Astrocyte (in vitro differentiated cells and primary cell): ENCODE data around the gene NUMA1. TPM values are rescaled to one million over a fixed set of nuclear protein-coding genes. Genes with fewer than 3 reads are reported as not detected.
A peak's percentile ranks its signal among the peaks of the same experiment; 100 is the strongest.

Experiments
- DNase-seq: peaks from one replicate; pipeline ENCODE4 v3.0.0-alpha.2; 2010; ENCODE audit warnings: low read depth
- FAIRE-seq: peaks from 2 replicates; lab custom pipeline; 2011; peaks lifted over from hg19 to GRCh38; lab: Jason Lieb, UNC
- H2AFZ ChIP-seq: 2 replicates; pipeline ENCODE4 v1.6.0; 2012; ENCODE audit warnings: low read depth, low read length, inconsistent platforms
- H3K27ac ChIP-seq: 2 replicates; pipeline ENCODE4 v1.5.1; 2011; ENCODE audit warnings: low read depth, low read length, inconsistent platforms
- H3K27me3 ChIP-seq: 2 replicates; pipeline ENCODE4 v1.6.0; 2011; ENCODE audit warnings: low read length, inconsistent platforms; ENCODE audit not compliant: insufficient read depth
- H3K36me3 ChIP-seq: 2 replicates; pipeline ENCODE4 v1.5.1; 2011; ENCODE audit warnings: low read length, inconsistent platforms; ENCODE audit not compliant: insufficient read depth
- H3K4me1 ChIP-seq: 2 replicates; pipeline ENCODE4 v1.5.1; 2011; ENCODE audit warnings: low read length, inconsistent platforms; ENCODE audit not compliant: insufficient read depth
- H3K4me2 ChIP-seq: 2 replicates; pipeline ENCODE4 v1.6.0; 2012; ENCODE audit warnings: low read length, inconsistent platforms
- H3K4me3 ChIP-seq: 2 replicates; pipeline ENCODE4 v1.5.1; 2011; ENCODE audit warnings: low read depth, mild to moderate bottlenecking, low read length, inconsistent platforms; ENCODE audit not compliant: insufficient read depth
- H3K79me2 ChIP-seq: 2 replicates; pipeline ENCODE4 v1.6.0; 2012; ENCODE audit warnings: mild to moderate bottlenecking, low read length, inconsistent platforms; ENCODE audit not compliant: insufficient read depth
- H3K9ac ChIP-seq: 2 replicates; pipeline ENCODE4 v1.6.0; 2012; ENCODE audit warnings: mild to moderate bottlenecking, low read length, inconsistent platforms
- H3K9me3 ChIP-seq: 2 replicates; pipeline ENCODE4 v1.5.1; 2012; ENCODE audit warnings: low read depth, mild to moderate bottlenecking, low read length, inconsistent platforms; ENCODE audit not compliant: insufficient read depth
- H4K20me1 ChIP-seq: 2 replicates; pipeline ENCODE4 v1.6.0; 2012; ENCODE audit warnings: low read length, inconsistent platforms; ENCODE audit not compliant: insufficient read depth
- H3K27ac Mint-ChIP-seq: one replicate; pipeline ENCODE4 v1.8.0; 2021; ENCODE audit warnings: mild to moderate bottlenecking, mixed read lengths; ENCODE audit not compliant: unreplicated experiment
- H3K27me3 Mint-ChIP-seq: one replicate; pipeline ENCODE4 v1.8.0; 2021; ENCODE audit warnings: low read depth, mixed read lengths; ENCODE audit not compliant: unreplicated experiment
- H3K36me3 Mint-ChIP-seq: one replicate; pipeline ENCODE4 v1.8.0; 2021; ENCODE audit warnings: low read depth, mixed read lengths; ENCODE audit not compliant: unreplicated experiment
- H3K4me1 Mint-ChIP-seq: one replicate; pipeline ENCODE4 v1.8.0; 2021; ENCODE audit warnings: low read depth, mixed read lengths; ENCODE audit not compliant: unreplicated experiment
- H3K4me3 Mint-ChIP-seq: one replicate; pipeline ENCODE4 v1.8.0; 2021; ENCODE audit warnings: mild to moderate bottlenecking, moderate library complexity, mixed read lengths; ENCODE audit not compliant: unreplicated experiment
- H3K9me3 Mint-ChIP-seq: one replicate; pipeline ENCODE4 v1.8.0; 2021; ENCODE audit warnings: mild to moderate bottlenecking, mixed read lengths; ENCODE audit not compliant: unreplicated experiment
- EZH2 ChIP-seq: IDR thresholded peaks from 2 replicates; pipeline ENCODE4 v1.6.1; 2012; ENCODE audit warnings: mild to moderate bottlenecking, low read length, inconsistent platforms; ENCODE audit not compliant: insufficient read depth
- total RNA-seq: library from RNA; stranded (reverse); gene quantifications from 2 replicates; pipeline ENCODE4 v1.2.1, GENCODE V29; 2021
- TF ChIP-seq, protein P1 (sequence below): IDR thresholded peaks from 2 replicates; pipeline ENCODE4 v1.5.1; 2011; ENCODE audit warnings: low read depth, mild to moderate bottlenecking, inconsistent platforms, low read length, moderate library complexity; ENCODE audit not compliant: insufficient read depth

Gene NUMA1
- total RNA-seq, 1 donor from 2014 or later = 111 TPM

- H3K4me1 Mint-ChIP-seq = peaks cover 26% of the 10 kb centered on the region
- Histone ChIP-seq H3K9me3 (no peaks in the 10 kb centered on the region), H3K4me1 (peaks cover 24% of the 10 kb centered on the region), H3K4me2 (peak overlapping the region; percentile 98), H3K4me3 (no peak overlapping the region), H3K27me3 (no peaks in the 10 kb centered on the region), H3K9ac (no peak overlapping the region), H2AFZ (no peak overlapping the region), H3K36me3 (peaks cover 14% of the 10 kb centered on the region), H3K27ac (no peak overlapping the region), H4K20me1 (no peaks in the 10 kb centered on the region), H3K79me2 (peaks cover 48% of the 10 kb centered on the region)
- peaks cover 2% of the 10 kb centered on the region for H3K9me3 Mint-ChIP-seq
- no peaks in the 10 kb centered on the region for H3K27me3 Mint-ChIP-seq
- no peak overlapping the region for H3K4me3 Mint-ChIP-seq
- FAIRE-seq = no peak
- no peak for DNase-seq
- H3K27ac Mint-ChIP-seq = no peak overlapping the region
- TF ChIP-seq, protein P1, sequence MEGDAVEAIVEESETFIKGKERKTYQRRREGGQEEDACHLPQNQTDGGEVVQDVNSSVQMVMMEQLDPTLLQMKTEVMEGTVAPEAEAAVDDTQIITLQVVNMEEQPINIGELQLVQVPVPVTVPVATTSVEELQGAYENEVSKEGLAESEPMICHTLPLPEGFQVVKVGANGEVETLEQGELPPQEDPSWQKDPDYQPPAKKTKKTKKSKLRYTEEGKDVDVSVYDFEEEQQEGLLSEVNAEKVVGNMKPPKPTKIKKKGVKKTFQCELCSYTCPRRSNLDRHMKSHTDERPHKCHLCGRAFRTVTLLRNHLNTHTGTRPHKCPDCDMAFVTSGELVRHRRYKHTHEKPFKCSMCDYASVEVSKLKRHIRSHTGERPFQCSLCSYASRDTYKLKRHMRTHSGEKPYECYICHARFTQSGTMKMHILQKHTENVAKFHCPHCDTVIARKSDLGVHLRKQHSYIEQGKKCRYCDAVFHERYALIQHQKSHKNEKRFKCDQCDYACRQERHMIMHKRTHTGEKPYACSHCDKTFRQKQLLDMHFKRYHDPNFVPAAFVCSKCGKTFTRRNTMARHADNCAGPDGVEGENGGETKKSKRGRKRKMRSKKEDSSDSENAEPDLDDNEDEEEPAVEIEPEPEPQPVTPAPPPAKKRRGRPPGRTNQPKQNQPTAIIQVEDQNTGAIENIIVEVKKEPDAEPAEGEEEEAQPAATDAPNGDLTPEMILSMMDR = no peak
- TF ChIP-seq EZH2 = no peak
- H3K36me3 Mint-ChIP-seq = peaks cover 33% of the 10 kb centered on the region
These were observed 20.1 kb upstream of the NUMA1 start for GRCh38 chr11:72100462-72100861.

DNA sequence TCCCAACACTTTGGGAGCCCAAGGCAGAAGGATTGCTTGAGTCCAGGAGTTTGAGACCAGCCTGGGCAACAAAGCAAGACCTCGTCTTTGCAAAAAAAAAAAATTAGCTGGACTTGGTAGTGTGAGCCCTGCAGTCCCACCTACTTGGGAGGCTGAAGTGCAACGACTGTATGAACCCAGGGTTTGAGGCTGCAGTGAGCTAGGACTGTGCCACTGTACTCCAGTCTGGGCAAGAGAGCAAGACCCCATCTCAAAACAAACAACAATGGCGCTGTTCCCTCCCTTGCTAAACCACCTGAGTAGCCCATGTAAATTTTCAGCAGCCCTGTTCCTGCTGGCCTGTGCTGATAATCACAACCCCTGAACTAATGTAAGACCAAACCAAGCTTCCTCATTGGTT is 19.7 kb upstream of the NUMA1 start:
- Histone ChIP-seq H3K9ac (no peak overlapping the region), H3K79me2 (peaks cover 48% of the 10 kb centered on the region), H3K4me1 (peaks cover 24% of the 10 kb centered on the region), H3K27me3 (no peaks in the 10 kb centered on the region), H2AFZ (no peak overlapping the region), H3K27ac (no peak overlapping the region), H3K9me3 (no peaks in the 10 kb centered on the region), H3K4me3 (no peak overlapping the region), H4K20me1 (no peaks in the 10 kb centered on the region), H3K4me2 (peak overlapping the region; percentile 98), H3K36me3 (peaks cover 18% of the 10 kb centered on the region)
- no peak for DNase-seq
- FAIRE-seq = no peak
- peaks cover 2% of the 10 kb centered on the region for H3K9me3 Mint-ChIP-seq
- peaks cover 26% of the 10 kb centered on the region for H3K4me1 Mint-ChIP-seq
- no peak for TF ChIP-seq EZH2
- TF ChIP-seq, protein P1 = no peak
- H3K36me3 Mint-ChIP-seq = peaks cover 31% of the 10 kb centered on the region
- no peaks in the 10 kb centered on the region for H3K27me3 Mint-ChIP-seq
- no peak overlapping the region for H3K27ac Mint-ChIP-seq
- no peak overlapping the region for H3K4me3 Mint-ChIP-seq

GRCh38 chr11:72098741-72099140 is 18.4 kb upstream of the NUMA1 start:
- H3K36me3 Mint-ChIP-seq = peaks cover 29% of the 10 kb centered on the region
- TF ChIP-seq EZH2 = no peak
- TF ChIP-seq, protein P1 = no peak
- H3K27me3 Mint-ChIP-seq = no peaks in the 10 kb centered on the region
- no peak overlapping the region for H3K27ac Mint-ChIP-seq
- DNase-seq (no peak), FAIRE-seq (no peak)
- no peak overlapping the region for H3K4me3 Mint-ChIP-seq
- H3K27ac ChIP-seq = no peak overlapping the region
- no peak overlapping the region for H3K4me3 ChIP-seq
- no peak overlapping the region for H3K9ac ChIP-seq
- peaks cover 48% of the 10 kb centered on the region for H3K79me2 ChIP-seq
- H3K36me3 ChIP-seq = peaks cover 24% of the 10 kb centered on the region
- H3K27me3 ChIP-seq = no peaks in the 10 kb centered on the region
- H4K20me1 ChIP-seq = no peaks in the 10 kb centered on the region
- H3K4me1 Mint-ChIP-seq = peaks cover 24% of the 10 kb centered on the region
- no peak overlapping the region for H2AFZ ChIP-seq
- H3K4me2 ChIP-seq = no peak overlapping the region
- H3K9me3 ChIP-seq = no peaks in the 10 kb centered on the region
- peaks cover 24% of the 10 kb centered on the region for H3K4me1 ChIP-seq
- no peaks in the 10 kb centered on the region for H3K9me3 Mint-ChIP-seq
